GM21737 (cell line): ENCODE data around the gene LOXL1.

ENCODE experiments used
- ATAC-seq: cut with Tn5 transposase; IDR thresholded peaks from one replicate; pipeline ENCODE4 v1.9.1; 2021; ENCODE audit warnings: mild to moderate bottlenecking, moderate library complexity; ENCODE audit not compliant: unreplicated experiment

Gene LOXL1

DNA sequence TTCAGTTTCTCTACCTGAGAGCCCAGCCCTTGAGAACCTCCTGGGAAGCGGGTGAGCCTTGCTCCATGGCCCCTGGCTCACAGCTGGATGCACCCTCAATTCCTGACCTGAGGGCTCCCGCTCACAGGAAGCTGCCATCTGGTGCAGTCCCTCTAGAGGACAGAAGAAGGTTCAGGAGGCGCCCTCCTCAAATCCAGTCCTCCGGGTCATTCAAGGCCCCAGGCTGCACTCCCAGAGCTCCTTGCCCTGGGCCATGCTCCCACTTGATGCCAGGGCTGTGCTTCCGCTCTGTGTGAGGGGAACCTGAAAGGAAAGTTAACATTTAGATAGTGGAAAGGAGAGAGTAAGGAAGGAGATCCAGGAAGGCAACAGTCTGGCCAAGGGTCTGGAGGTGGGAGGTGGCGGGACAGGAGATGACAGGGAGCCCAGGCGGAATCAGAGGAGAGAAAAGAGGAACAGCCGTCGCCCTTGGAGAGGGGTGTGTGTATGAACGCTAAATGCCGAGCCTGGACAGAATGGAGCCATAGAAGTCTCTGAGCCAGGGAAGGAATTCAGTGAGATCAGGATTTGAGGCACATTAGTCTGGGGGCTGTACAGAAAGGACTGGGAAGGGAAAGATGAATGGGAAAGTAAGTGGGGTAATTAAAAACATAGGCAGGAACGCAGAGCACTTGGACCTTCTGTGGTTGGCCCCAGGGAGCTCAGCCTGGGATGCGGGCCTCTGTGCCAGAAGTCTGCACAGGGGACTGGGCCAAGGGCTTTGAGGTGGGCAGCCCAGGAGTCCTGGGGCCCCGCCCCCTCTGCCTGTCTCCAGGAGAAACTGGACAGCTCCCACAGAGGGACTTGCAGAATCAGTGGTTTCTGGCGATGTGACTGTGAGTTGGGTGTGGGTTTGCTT lies 26.8 kb upstream of the LOXL1 start:
- ATAC-seq = no peak

DNA sequence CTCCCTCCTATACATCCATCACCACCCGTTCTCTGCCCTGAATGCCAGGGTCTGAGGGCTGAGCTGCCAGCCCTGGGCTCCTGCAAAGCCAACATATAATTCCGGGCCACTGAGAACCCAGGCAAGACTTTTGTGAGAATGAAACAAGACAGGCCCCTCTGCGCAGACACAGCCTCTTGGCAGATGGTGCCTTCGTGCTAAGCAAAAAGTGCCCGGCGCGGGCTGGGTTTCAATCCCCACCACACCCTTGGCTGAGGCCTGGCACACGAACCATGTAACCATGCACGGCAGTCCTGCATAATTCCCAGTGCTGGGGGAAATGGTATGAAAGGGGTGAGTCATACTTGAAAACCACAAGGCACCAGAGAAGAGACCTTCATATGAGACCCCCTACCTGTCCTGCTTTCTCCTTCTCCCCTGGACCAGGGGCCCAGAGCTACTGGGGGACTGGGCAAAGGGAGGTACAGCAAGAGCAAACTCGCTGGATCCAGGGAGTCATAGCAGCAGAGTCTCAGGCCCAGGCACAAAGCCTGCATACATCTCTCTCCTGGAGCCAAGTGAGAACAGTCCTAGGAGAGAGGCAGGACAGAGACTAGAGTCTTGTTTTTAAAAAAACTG lies 26.1 kb upstream of the LOXL1 start:
- no peak for ATAC-seq

DNA sequence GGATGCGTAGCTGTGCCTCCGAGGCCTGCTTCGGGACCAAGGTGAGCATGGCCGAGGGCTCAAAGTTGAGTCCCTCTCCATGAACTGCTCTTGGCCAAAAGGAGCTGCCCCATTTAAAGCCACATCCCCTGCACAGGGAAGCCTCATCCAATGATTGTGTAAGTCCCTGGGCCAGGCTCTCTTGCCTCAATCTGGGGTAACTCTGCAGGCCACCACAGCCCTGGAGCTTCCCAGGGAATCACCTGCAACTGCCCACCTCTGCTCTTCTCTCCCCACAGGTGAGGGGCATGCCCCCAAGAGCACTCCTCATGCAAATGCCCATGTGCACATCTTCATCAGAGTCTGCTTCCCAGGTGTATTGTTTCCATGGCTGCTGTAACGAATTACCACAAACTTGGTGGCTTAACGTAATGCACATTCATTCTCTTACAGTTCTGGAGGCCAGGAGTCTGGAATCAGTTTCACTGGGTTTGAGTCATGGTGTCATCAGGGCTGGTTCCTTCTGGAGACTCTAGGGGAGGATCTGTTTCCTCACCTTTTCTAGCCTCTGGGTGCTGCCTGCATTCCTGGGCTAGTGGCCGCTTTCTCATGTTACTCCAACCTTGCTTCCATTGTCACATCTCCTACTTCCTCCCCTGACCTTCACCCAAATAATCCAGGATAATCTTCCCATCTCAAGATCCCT lies 25.0 kb upstream of the LOXL1 start:
- ATAC-seq = no peak

DNA sequence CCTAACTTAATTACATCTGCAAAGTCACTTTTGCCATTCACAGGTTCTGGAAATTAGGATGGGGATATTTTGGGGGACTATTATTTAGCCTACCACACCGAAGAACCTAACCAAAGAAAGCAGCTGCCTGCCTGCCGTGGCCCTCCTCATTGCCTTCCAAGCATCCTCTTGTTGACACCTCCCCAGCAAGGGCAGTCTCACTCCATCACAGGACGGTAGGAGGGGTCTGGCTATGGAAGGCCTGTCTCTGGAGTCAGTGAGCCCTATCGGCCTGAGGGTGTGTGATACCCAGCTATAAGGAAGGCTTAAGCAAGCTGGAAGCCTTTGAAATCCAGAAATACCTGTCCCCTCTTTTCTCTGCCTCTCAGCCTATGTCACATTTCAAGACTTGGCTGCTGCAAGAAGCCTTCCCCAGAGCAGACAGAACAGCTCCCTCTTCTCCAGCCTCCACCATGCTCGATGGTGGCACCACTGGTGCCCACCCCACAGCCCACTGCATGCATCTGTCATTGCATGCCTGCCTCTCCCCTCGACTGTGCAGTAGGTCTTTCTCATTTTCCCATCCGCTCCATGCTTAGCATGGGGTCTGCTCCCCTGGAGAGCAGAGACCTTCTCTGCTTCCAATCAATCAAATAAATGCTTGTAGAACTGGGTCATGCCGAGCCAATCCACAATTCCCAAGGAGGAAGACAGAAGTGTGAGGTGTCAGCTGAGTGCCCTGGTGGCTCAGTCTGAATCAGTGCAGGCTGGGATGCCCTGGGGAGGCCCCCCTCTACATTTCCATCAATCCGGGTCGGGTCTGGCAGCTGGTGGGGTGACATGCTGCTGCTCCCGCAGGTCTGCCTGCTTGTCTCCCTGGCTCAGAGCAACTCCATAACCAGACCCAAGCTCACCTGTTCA lies 23.9 kb upstream of the LOXL1 start:
- no peak for ATAC-seq

DNA sequence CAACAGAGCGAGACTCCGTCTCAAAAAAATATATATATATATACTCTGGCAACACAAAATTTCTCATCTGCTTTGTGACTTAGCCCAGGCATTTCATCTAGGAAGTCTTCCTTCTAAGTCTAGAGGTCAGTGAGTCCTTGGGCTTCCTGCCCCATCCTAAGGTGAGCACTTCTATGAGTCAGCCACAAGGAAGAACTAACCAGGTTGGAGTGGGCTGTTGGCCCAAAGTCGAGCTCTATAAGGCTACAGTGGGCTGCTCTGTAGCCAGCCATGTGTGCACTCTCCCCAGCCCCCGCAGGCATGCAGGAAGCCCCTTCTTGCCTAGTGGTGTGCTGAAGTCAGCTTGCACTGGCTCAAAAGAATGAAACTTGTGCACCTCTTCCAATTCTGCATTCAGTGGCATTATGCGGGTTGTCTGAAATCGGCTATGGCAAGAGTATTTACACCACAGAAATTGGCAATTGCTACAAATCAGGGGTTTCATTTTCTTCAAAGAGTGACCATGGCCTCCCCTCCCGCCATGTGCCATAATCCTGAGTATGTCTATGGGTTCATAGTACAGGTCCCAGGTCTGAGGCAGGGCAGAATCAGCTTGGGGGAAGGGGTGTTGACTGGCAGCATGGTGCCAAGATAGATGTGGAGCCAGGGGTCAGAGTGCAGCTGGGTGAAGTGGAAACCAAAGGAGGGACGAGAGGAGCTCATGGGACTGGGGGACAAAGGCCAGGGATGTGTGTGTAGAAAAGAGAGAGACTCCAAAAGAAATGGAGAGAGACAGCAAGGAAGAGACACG lies 22.0 kb upstream of the LOXL1 start:
- ATAC-seq = no peak

DNA sequence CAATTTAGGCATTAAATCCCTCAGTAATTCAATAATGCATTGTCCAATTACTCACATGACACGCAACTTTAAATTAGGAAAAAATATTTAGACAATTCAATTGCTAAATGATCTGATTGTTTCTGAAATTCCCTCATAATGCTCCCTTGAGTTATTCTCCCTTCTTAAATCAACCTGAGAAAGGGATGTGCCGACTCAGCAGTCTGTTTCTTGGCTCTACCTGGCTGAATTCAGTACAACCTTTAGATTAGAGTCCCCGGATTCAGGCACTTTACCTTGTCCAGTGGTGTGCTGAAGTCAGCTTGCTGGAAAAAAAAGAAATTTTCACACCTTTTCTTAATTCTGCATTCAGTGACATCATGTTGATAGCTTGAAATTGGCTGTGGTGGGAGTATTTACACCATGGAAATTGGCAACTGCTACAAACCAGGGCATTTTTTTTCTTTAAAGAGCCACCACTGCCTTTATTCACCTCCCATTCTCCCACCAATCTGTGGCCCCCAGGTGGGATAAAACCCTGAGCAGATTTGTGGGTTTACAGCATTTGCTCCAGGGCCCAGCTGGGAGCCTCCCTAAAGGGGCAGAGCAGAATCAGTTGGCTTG lies 20.9 kb upstream of the LOXL1 start:
- no peak for ATAC-seq

DNA sequence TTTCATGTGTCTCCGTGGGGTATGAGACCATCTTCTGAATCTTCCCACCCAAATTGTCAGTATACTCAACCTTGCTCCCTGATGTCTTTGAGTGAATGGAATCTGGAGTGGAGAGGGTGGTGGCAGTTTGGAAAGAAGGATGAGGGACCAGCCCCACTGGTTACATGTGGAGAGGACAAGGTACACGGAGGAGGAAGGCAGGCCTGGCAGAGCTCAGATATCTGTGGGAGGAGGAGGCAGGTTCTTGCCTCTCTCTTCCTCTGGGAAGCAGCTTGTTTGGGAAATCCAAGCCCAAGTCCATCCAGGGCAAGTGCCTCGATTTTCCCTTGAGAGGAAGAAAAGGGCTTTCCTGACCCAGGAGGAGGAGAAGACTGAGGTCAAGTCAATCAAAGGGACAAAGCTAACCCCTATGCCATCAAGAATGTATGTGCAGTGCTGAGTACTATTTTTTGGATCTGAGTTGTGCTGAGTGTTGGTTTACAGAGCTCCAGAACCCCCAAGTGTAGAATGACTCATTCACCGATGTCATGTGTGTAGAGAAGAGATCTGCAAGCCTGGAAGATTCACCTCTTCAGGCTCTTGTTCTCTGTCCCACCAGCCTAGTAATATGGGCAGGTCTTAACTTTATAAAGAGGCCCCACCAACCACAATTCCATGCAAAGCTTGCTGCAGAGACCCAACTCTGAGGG lies 19.8 kb upstream of the LOXL1 start:
- ATAC-seq = no peak

DNA sequence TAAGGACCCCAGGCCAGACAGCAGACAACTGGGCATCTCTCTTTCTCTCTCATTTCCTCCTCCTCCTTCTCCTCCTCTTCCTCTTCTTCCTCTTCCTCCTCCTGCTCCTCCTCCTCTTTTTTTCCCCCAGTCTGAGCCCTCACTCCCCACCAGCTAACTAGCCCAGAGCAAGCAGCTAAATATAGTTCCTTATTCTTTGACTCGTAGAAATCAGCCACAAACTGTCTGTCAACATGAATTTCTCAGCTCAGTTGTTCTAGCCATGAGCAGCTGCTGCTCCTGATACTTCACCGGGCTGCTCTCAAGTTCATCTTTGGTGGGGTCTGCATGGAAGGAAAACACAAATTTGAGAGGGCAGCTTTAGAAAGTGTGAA lies 19.2 kb upstream of the LOXL1 start:
- no peak for ATAC-seq

DNA sequence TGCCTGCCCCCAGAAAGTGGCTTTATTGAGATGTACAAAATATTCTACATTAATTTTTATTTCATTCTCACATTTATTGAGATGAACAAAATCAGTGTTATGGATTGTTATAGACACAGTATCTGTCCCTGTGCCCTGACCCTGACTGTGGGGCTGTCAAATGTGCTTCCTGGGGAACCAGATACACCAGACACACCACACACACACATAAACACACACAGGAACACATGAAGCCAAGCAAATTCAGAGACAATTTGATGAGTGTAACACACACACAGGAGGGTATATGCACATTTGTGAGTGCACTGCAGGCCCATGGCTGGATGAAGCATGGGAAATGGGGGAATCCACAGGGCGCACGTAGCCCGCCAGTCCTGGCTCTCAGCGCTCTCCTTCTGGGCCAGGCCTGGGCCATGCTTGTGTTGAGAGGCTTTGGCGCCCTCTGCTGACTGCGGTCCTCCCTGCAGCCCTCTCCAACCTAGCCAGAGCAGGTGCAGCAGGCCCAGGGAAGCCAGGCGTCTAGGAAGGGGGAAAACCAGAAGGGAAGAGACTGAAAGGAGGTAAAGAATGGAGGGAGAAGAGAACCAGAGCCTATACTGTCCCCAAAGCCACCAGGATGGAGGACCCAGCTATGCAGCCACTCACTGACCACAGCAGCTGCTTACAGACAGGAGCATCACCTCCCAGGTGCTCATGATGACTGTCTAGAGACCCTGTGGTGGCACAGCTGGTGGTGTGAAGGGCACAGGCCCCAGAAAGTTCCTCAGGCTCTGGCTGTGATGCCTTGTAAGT lies 18.0 kb upstream of the LOXL1 start:
- ATAC-seq = peak; percentile 83

DNA sequence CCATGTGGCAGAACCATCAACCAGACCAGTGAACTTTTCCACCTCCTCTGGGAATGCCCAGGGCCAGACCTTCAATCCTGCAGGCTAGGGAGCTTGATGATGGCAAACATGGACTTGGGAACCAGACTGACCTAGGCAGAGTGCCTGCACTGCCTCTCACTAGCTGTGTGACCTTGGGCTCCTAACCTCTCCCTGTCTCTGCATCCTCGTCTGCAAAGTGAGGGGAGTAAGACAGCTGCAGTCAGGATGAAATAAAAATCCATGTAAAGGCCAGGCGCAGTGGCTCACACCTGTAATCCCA lies 17.5 kb upstream of the LOXL1 start:
- ATAC-seq = no peak

DNA sequence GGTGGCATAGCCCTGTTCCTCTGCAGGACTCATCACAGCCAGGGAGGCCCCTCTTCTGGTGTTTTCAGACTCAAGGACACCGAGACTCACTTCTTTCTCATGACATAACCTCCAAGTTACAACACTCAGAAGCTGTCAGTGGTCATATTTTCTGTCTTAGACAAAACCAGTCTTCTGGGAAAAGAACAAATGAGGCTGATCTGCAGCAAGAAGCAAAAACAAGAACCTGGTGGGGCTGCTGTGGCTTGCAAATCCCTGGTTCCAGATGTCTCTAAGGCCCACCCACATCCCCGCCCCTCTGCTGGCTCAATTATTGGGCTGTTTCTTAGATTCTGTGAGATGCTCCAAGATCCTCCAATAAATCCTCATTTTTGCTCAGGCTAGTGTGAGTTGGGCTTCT lies 16.6 kb upstream of the LOXL1 start:
- ATAC-seq = no peak

DNA sequence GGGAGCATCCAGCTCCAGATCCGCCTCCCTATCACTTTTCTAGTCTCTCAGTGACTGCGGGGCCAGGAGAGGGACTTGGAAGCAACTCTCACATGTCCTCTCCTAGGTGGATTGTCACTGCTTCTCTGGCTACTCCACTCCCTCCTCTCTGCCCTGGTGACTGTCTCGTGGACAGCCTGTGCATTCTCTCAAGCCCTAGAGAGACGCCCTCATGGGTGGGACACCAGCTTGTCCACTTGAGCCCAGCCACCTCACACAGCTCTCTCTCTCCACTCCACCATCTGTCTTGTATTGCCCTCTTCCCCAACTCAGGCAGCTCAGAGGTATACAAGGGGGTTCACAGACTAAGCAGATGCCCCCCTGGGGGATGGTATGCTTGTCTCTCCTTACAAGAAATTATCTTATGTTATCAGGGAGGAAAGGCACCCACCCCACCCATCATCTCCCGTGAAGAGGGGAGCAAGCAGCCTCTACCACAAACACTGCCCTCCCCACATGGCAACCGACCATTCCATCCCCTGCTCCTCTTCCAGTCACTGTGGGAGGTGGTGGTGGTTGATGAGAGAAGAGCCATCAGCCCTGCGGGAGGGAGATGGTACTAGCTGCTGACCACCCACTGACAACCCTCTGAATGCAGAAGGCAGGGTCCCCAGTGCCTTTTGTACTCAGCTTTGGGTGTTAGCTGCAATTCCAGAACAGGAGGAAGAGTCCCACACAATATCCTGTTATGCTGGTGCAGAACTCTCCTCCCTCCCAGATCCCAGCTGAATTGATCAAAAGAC lies 15.5 kb upstream of the LOXL1 start:
- no peak for ATAC-seq

DNA sequence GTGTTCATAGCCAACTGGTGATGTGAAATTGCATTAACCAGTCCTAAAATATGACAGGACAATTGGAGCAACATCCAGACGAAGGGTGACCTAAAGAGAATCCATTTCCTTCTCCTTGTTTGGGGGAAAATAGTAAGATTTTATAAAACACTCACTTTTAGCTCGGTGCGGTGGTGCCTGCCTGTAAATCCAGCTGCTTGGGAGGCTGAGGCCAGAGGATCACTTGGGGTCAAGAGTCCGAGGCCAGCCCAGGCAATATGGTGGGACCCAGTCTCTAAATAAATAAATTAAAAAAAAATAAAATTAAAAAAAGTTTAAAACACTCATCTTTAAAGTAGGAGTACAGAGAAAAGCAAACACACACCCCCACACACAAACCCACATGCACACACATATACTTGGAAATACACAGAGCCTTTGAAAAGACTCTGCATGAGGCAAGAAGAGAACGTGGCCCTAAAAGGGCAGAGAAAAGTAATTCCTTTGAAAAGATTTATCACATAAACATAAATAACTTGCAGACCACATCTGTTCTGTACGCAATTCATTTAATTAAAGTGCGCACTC lies 14.1 kb upstream of the LOXL1 start:
- ATAC-seq = no peak

DNA sequence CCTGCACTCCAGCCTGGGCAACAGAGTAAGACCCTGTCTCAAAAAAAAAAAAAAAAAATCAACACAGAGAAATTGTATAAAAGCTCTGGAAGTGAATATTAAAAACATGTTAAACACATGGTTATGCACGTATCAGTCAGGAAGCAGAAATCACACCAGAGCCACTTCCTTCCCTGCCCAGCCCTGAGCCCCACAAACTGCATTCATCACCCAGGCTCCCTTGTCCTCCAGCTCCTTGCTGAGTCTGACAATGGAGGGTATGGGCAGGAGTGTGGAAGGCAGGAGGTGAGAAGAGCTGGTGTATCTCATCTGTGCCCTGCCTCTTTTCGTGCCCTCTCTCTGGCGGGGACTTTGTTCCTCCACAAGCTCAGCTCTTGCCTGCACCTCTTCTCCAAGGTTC lies 12.1 kb upstream of the LOXL1 start:
- ATAC-seq = no peak

DNA sequence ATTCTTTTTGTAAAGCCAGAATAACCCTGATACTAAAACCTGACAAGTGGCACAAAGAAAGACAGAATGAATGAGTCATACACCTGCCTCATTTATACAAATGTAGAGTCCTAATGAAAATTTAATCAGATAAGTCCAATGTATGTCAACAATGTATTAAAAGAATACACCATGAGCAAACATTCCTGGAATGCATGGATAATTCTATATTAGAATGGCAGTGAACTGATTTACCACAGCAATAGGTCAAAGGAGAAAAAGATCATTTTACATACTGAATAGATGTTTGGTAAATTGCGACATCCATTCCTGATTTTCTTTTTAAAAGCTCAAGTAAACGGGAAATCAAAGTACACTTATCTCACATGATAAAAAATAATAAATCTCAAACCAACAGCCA lies 11.2 kb upstream of the LOXL1 start:
- ATAC-seq = no peak

DNA sequence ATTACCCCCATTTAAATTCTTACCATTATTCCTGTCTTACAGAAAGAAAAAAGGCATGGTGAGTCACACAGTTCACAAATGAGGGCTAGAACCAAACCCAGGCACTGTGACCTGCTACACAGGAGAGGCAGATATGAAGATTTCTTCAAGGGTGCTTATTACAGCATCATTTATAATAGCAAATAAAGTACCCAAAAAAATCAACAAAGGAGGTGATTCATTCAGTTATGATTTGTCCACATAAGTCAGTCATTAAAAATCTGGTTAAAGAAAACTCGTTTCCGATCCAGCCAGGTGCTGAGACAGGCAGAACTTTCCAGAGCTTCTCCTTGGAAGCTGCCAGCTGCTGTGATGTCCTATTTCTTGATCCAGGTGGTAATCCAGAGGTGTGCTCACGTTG lies 7.5 kb upstream of the LOXL1 start:
- ATAC-seq = no peak

DNA sequence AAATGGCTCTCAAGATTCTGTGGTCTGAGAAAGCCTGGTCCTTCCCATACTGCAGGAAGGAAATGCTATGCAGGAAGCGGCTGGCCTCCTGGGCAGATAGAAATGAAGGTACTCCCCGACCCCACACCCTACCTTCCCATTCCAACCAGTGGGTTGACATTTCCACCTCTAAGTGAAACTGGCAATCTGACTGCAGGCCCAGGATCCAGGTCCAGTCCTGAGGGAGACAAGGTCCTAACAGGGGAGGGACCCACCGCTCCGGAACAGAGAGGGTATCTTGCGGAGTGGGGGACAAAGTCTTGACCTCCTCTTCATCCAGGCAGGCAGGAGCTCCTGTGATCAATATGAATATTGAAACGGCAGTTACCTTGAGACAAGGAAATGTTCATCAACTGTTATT lies 6.6 kb upstream of the LOXL1 start:
- ATAC-seq = no peak
